CD14-positive monocyte (primary cell): ENCODE data around the gene SH2D4B. TPM values are rescaled to one million over a fixed set of nuclear protein-coding genes. Genes with fewer than 3 reads are reported as not detected.

Experiments used
- DNase-seq, 3 donors: peaks; one replicate each; pipeline ENCODE4 v3.0.0-alpha.2; 2011 to 2022
- H2AFZ ChIP-seq: 2 replicates; pipeline ENCODE4 v1.6.0; 2012; ENCODE audit warnings: mild to moderate bottlenecking, low read depth, low read length, inconsistent platforms; ENCODE audit not compliant: insufficient read depth, poor library complexity, severe bottlenecking
- H3K27ac ChIP-seq, 2 donors: 1 replicate in 1 of 2; 2 replicates in 1 of 2; pipeline ENCODE4 v1.5.1; 2012 to 2013; ENCODE audit warnings: low read length in 2 of 2, control low read depth in 1 of 2, inconsistent platforms in 1 of 2, low read depth in 1 of 2, mild to moderate bottlenecking in 1 of 2
- H3K27me3 ChIP-seq, 2 donors: one replicate each; pipeline versions ENCODE4 v1.6.0 to v1.6.1; 2011 to 2013; ENCODE audit warnings: low read length in 2 of 2; ENCODE audit not compliant: control insufficient read depth in 2 of 2, insufficient read depth in 2 of 2
- H3K36me3 ChIP-seq, 2 donors: replicated peaks in 1 of 2; 1 replicate in 1 of 2; 2 replicates in 1 of 2; pipeline versions ENCODE4 v1.5.1 to v1.6.1; 2012 to 2013; ENCODE audit warnings: low read length in 2 of 2, control low read depth in 1 of 2, inconsistent platforms in 1 of 2, mild to moderate bottlenecking in 1 of 2; ENCODE audit not compliant: insufficient read depth in 2 of 2, control insufficient read depth in 1 of 2
- H3K4me1 ChIP-seq, 2 donors: 1 replicate in 1 of 2; 2 replicates in 1 of 2; pipeline versions ENCODE4 v1.5.1 to v1.6.1; 2012 to 2013; ENCODE audit warnings: low read length in 2 of 2, control low read depth in 1 of 2, inconsistent platforms in 1 of 2, mild to moderate bottlenecking in 1 of 2, moderate library complexity in 1 of 2; ENCODE audit not compliant: insufficient read depth in 2 of 2, control insufficient read depth in 1 of 2
- H3K4me2 ChIP-seq: replicated peaks from 2 replicates; pipeline ENCODE3; 2012; ENCODE audit warnings: low read length, moderate library complexity, mild to moderate bottlenecking; ENCODE audit not compliant: poor library complexity, severe bottlenecking; ENCODE audit errors: extremely low read depth
- H3K4me3 ChIP-seq, 3 experiments: fragments of 200-600 bp in 1 of 3; sonication (generic) in 1 of 3; replicated peaks in 1 of 3; 1 replicate in 2 of 3; 2 replicates in 1 of 3; pipeline ENCODE4 v1.5.1; 2011 to 2013; ENCODE audit warnings: low read length in 3 of 3, mild to moderate bottlenecking in 3 of 3, control low read depth in 2 of 3, low read depth in 2 of 3, inconsistent platforms in 1 of 3, moderate library complexity in 1 of 3
- H3K79me2 ChIP-seq: 2 replicates; pipeline ENCODE4 v1.6.0; 2012; ENCODE audit warnings: mild to moderate bottlenecking, control low read depth, inconsistent platforms, low read length, moderate library complexity; ENCODE audit not compliant: insufficient read depth
- H3K9ac ChIP-seq: 2 replicates; pipeline ENCODE4 v1.6.0; 2017; ENCODE audit warnings: low read length, mild to moderate bottlenecking; ENCODE audit not compliant: insufficient read depth, poor library complexity, severe bottlenecking
- H3K9me3 ChIP-seq, 2 donors: replicated peaks in 1 of 2; 1 replicate in 1 of 2; 2 replicates in 1 of 2; pipeline versions ENCODE4 v1.5.1 to v1.6.1; 2012 to 2013; ENCODE audit warnings: low read length in 2 of 2, control low read depth in 1 of 2; ENCODE audit not compliant: control insufficient read depth in 1 of 2, insufficient read depth in 1 of 2
- H4K20me1 ChIP-seq: 2 replicates; pipeline ENCODE4 v1.6.0; 2012; ENCODE audit warnings: mild to moderate bottlenecking, low read length, control low read depth, moderate library complexity; ENCODE audit not compliant: insufficient read depth
- H3K27ac Mint-ChIP-seq, 7 donors: one replicate each; pipeline ENCODE4 v1.8.0; 2020; ENCODE audit warnings: mild to moderate bottlenecking in 7 of 7, mixed read lengths in 7 of 7, moderate library complexity in 6 of 7, inconsistent platforms in 2 of 7
- H3K27me3 Mint-ChIP-seq, 3 donors: one replicate each; pipeline ENCODE4 v1.8.0; 2021 to 2022; ENCODE audit warnings: low read depth in 3 of 3, mild to moderate bottlenecking in 3 of 3, mixed read lengths in 3 of 3, moderate library complexity in 3 of 3, inconsistent platforms in 1 of 3
- H3K36me3 Mint-ChIP-seq, 2 donors: one replicate each; pipeline ENCODE4 v1.8.0; 2020; ENCODE audit warnings: mixed read lengths in 2 of 2, inconsistent platforms in 1 of 2, mild to moderate bottlenecking in 1 of 2
- H3K4me1 Mint-ChIP-seq: one replicate; pipeline ENCODE4 v1.8.0; 2020; ENCODE audit warnings: mild to moderate bottlenecking, mixed read lengths
- H3K4me3 Mint-ChIP-seq, 2 donors: one replicate each; pipeline ENCODE4 v1.8.0; 2020; ENCODE audit warnings: mild to moderate bottlenecking in 2 of 2, mixed read lengths in 2 of 2, moderate library complexity in 1 of 2
- H3K9me3 Mint-ChIP-seq, 7 donors: one replicate each; pipeline ENCODE4 v1.8.0; 2020 to 2022; ENCODE audit warnings: mixed read lengths in 7 of 7, mild to moderate bottlenecking in 6 of 7, moderate library complexity in 6 of 7, inconsistent platforms in 2 of 7
- WGBS: methylation state at CpG from one replicate; pipeline ENCODE4 v1.1.5; 2013; ENCODE audit warnings: missing lambda C conversion rate; ENCODE audit not compliant: insufficient coverage; 5-methylcytosine and 5-hydroxymethylcytosine counted together
- intact Hi-C, 2 donors: fragments of 100-400 bp; cut with micrococcal nuclease; formaldehyde crosslinking; loops; one replicate each; pipeline versions ENCODE4 v1.15.0 to v1.15.1; 2023
- polyA plus RNA-seq, 3 donors: library from polyadenylated mRNA; depleted of rRNA in 1 of 3; unstranded in 2 of 3; stranded (reverse) in 1 of 3; fragments of 300-500 nt in 2 of 3; fragments of >200 nt in 1 of 3; fragmentation: Illumina TruSeq in 2 of 3; gene quantifications; 1 replicate in 2 of 3; 2 replicates in 1 of 3; pipeline ENCODE4 v1.2.3, GENCODE V29; 2012 to 2021
- TF ChIP-seq, protein P1 (sequence below): fragments of 200-600 bp; IDR thresholded peaks from one replicate; pipeline ENCODE4 v1.8.0; 2022; ENCODE audit warnings: antibody characterized with exemption, mild to moderate bottlenecking

Gene SH2D4B
- polyA plus RNA-seq, 3 donors: 0.01 TPM; not detected in 2

DNA sequence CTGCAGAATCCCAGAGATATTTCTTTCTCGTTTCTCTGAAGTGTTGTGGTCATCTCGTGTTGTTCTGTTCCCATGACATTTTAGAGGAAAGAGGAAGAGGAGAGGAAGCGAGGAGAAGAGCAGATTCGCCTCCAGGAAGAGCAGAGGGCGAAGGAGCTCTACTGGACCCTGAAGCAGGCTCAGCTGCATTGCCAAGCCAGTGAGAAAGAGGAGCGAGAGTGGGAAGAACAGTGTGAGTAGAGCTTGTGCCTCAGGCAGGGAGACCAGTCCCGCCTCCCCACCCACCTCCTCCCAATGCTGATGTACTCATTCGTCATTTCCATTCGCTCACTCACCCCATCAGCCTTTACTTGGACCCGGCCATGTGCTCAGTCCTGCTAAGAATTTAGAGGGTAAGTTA, 50.8 kb downstream of the SH2D4B start:
- Histone ChIP-seq H4K20me1 (no peaks in the 10 kb centered on the region), H3K36me3 (no peaks in the 10 kb centered on the region), H3K9ac (no peak overlapping the region), H3K9me3 (no peaks in the 10 kb centered on the region), H3K27ac (no peak overlapping the region), H2AFZ (no peak overlapping the region), H3K4me2 (no peak overlapping the region), H3K79me2 (no peaks in the 10 kb centered on the region), H3K4me1 (no peaks in the 10 kb centered on the region), H3K27me3 (no peaks in the 10 kb centered on the region), H3K4me3 (no peak overlapping the region)
- Mint-ChIP-seq H3K4me1 (peaks cover 13% of the 10 kb centered on the region), H3K4me3 (no peak overlapping the region), H3K9me3 (peaks cover 0 to 9% (median 2%) of the 10 kb centered on the region in 7 donors), H3K36me3 (no peaks in the 10 kb centered on the region), H3K27ac (no peak overlapping the region), H3K27me3 (peaks cover 0 to 4% (median under 1%) of the 10 kb centered on the region in 3 donors)
- intact Hi-C loops: no loop called here
- no peak for DNase-seq
- TF ChIP-seq, protein P1, sequence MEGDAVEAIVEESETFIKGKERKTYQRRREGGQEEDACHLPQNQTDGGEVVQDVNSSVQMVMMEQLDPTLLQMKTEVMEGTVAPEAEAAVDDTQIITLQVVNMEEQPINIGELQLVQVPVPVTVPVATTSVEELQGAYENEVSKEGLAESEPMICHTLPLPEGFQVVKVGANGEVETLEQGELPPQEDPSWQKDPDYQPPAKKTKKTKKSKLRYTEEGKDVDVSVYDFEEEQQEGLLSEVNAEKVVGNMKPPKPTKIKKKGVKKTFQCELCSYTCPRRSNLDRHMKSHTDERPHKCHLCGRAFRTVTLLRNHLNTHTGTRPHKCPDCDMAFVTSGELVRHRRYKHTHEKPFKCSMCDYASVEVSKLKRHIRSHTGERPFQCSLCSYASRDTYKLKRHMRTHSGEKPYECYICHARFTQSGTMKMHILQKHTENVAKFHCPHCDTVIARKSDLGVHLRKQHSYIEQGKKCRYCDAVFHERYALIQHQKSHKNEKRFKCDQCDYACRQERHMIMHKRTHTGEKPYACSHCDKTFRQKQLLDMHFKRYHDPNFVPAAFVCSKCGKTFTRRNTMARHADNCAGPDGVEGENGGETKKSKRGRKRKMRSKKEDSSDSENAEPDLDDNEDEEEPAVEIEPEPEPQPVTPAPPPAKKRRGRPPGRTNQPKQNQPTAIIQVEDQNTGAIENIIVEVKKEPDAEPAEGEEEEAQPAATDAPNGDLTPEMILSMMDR: no peak
- 88% methylated on average over 3 of the region's 10 CpGs for WGBS

DNA sequence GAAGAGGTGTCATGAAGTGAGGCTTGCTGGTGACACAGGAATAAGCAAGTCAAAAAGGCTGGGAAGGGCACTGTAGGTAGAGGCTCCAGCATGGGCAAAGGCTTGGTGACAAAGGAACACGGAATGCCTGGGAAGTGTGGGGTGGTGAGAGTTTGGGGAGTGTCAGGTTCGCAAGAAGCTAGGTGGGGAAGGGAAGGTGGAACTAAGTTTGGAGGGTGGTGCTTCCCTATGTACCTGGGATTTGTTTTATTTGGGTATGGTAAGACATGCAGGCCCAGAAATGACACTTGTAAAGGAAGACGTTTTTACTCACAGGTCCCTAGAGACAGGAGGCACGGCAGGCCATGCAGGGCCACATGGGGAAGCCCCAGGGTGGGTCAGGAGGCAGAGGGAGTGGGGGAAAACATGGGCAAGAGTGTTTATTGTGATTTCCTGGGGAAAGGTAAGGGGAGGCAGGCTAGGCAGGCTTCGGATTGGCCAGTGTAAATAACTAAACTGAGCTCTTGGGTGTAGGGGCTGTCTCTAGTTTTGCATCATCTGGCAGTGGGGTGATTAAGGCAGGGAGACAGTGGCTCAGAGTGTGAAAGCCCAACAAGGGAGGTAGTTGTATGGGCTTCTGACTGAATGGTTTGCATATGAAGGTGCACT, 52.1 kb downstream of the SH2D4B start:
- H3K79me2 ChIP-seq: no peaks in the 10 kb centered on the region
- no peaks in the 10 kb centered on the region for H3K36me3 Mint-ChIP-seq
- H3K4me3 ChIP-seq: no peak overlapping the region
- no peaks in the 10 kb centered on the region for H3K4me1 ChIP-seq
- peaks cover 0 to 4% (median 0%) of the 10 kb centered on the region in 3 donors for H3K27me3 Mint-ChIP-seq
- WGBS: 87% methylated on average over 5 of the region's 5 CpGs
- H3K9ac ChIP-seq: no peak overlapping the region
- no peaks in the 10 kb centered on the region for H3K36me3 ChIP-seq
- intact Hi-C loops: no loop called here
- no peak overlapping the region for H3K4me2 ChIP-seq
- TF ChIP-seq, protein P1: no peak
- no peak for DNase-seq
- peaks cover 0 to 10% (median 3%) of the 10 kb centered on the region in 7 donors for H3K9me3 Mint-ChIP-seq
- peaks cover 13% of the 10 kb centered on the region for H3K4me1 Mint-ChIP-seq
- H3K27me3 ChIP-seq: no peaks in the 10 kb centered on the region
- no peak overlapping the region for H3K4me3 Mint-ChIP-seq
- H2AFZ ChIP-seq: no peak overlapping the region
- no peak overlapping the region for H3K27ac ChIP-seq
- H3K27ac Mint-ChIP-seq: no peak overlapping the region
- no peaks in the 10 kb centered on the region for H3K9me3 ChIP-seq
- H4K20me1 ChIP-seq: no peaks in the 10 kb centered on the region
